ENCODE measurements around the gene TTBK2. TPM values are rescaled to one million over a fixed set of nuclear protein-coding genes. Genes with fewer than 3 reads are reported as not detected.

Gene TTBK2
- total and polyA plus RNA-seq, 4 donors, result 1.0 to 6.4 (median 4.3) TPM

GRCh38 chr15:42710662-42711061, 209.9 kb downstream of the TTBK2 start:
- Histone ChIP-seq H3K36me3 (ENCODE audit: control insufficient read depth in 4 of 4, insufficient read depth in 3 of 4, low read depth in 1 of 4, low read length in 3 of 4) (no peaks in the 10 kb centered on the region), H3K9me3 (ENCODE audit: control insufficient read depth in 4 of 4, low read length in 3 of 4) (no peaks in the 10 kb centered on the region), H3K27ac (ENCODE audit: low read depth in 1 of 2, low read length in 2 of 2) (no peak overlapping the region), H3K4me3 (ENCODE audit: low read depth in 1 of 3, low read length in 3 of 3) (no peak overlapping the region), H3K4me1 (ENCODE audit: control insufficient read depth in 4 of 4, insufficient read depth in 4 of 4, low read length in 3 of 4) (peaks cover 0 to 2% (median 0%) of the 10 kb centered on the region in 4 donors), H3K9ac (ENCODE audit: low read depth in 1 of 2, low read length in 2 of 2) (no peak overlapping the region), H3K27me3 (ENCODE audit: control insufficient read depth in 4 of 4, insufficient read depth in 4 of 4, low read length in 3 of 4) (no peaks in the 10 kb centered on the region)
- TF ChIP-seq RXRA (IDR thresholded peaks at IDR 0.05), result no peak
- TF ChIP-seq HNF4A (conservative IDR thresholded peaks at IDR 0.05), result no peak
- TF ChIP-seq EGR1 (IDR thresholded peaks at IDR 0.05; ENCODE audit: low read depth in 2 of 2), result no peak
- TF ChIP-seq NR2F2 (IDR thresholded peaks at IDR 0.05), result no peak
- no peak for TF ChIP-seq CTCF (IDR thresholded peaks at IDR 0.05; ENCODE audit: low read depth, low read length, missing input control)
- TF ChIP-seq REST (IDR thresholded peaks at IDR 0.05), result no peak
- TF ChIP-seq RAD21 (IDR thresholded peaks at IDR 0.05), result no peak
- TF ChIP-seq HNF4G (IDR thresholded peaks at IDR 0.05), result no peak
- TF ChIP-seq, protein P1, sequence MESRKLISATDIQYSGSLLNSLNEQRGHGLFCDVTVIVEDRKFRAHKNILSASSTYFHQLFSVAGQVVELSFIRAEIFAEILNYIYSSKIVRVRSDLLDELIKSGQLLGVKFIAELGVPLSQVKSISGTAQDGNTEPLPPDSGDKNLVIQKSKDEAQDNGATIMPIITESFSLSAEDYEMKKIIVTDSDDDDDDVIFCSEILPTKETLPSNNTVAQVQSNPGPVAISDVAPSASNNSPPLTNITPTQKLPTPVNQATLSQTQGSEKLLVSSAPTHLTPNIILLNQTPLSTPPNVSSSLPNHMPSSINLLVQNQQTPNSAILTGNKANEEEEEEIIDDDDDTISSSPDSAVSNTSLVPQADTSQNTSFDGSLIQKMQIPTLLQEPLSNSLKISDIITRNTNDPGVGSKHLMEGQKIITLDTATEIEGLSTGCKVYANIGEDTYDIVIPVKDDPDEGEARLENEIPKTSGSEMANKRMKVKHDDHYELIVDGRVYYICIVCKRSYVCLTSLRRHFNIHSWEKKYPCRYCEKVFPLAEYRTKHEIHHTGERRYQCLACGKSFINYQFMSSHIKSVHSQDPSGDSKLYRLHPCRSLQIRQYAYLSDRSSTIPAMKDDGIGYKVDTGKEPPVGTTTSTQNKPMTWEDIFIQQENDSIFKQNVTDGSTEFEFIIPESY (IDR thresholded peaks at IDR 0.05), result no peak
- TF ChIP-seq JUND (IDR thresholded peaks at IDR 0.05), result no peak
- TF ChIP-seq MAX (IDR thresholded peaks at IDR 0.05), result no peak
- TF ChIP-seq YY1 (IDR thresholded peaks at IDR 0.05), result no peak
- no peak for TF ChIP-seq GABPA (IDR thresholded peaks at IDR 0.05 in 1 of 2, conservative IDR thresholded peaks at IDR 0.05 in 1 of 2)
- no peak for TF ChIP-seq FOXA1 (IDR thresholded peaks at IDR 0.05)
- TF ChIP-seq TAF1 (conservative IDR thresholded peaks at IDR 0.05), result no peak
- no peak for TF ChIP-seq SP1 (IDR thresholded peaks at IDR 0.05)
- no peak for DNase-seq (ENCODE audit: low spot score)
- WGBS, result 93% methylated on average over 2 of the region's 2 CpGs

Data from liver (tissue), 9 donors.